Uterus (tissue), 2 donors: ENCODE data around the gene CRY2.

ENCODE experiments used
- CTCF ChIP-seq, 4 experiments: fragments of 200-600 bp in 2 of 4; fragments of 450-650 bp in 2 of 4; sonication (generic) in 2 of 4; IDR thresholded peaks; one replicate each; pipeline ENCODE4 v1.5.1; 2016 to 2019; ENCODE audit warnings: antibody characterized with exemption in 4 of 4, mild to moderate bottlenecking in 2 of 4, moderate library complexity in 1 of 4
- POLR2A ChIP-seq, 2 donors: fragments of 450-650 bp; IDR thresholded peaks; one replicate each; pipeline ENCODE4 v1.6.1; 2016; ENCODE audit warnings: antibody characterized with exemption in 2 of 2, mild to moderate bottlenecking in 1 of 2, moderate library complexity in 1 of 2

GRCh38 chr11:45886816-45887520 is 39.7 kb downstream of the CRY2 start:
- TF ChIP-seq CTCF (IDR thresholded peaks at IDR 0.05) (no peak), POLR2A (IDR thresholded peaks at IDR 0.05) (no peak)
